Measurements from ENCODE around the gene C19orf67. TPM values are rescaled to one million over a fixed set of nuclear protein-coding genes. Genes with fewer than 3 reads are reported as not detected.

C19orf67 gene
- total RNA-seq, 2 experiments from 2014 or later = not detected

DNA sequence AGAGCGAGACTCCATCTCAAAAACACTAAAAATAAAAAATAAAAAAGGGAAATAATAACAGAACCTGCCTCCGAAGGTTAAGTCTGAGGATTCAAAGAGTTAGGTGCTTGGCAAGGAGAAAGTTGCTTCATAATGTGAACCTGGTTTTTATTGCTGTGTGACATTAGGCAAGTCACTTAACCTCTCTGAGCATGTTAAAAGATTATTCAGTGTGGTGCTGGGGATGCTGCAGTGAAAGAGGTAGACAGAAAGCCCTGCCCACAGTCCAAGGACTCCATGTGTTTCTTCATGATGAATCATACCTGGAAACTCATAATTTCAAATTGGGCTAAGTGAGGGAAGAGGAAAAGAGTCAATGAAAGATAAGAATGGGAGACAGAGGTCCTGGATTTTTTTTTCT is 51.6 kb downstream of the C19orf67 start:
- ChIA-PET POLR2A (no interaction called here), CTCF (interaction anchor here (0.9 to 1.6 kb wide), 3 partner anchors 9 to 40 kb away, joined by 3 read pairs; no protein-coding TSS in a partner anchor)
- Mint-ChIP-seq H3K27ac (peak overlapping the region; percentile 69), H3K4me1 (ENCODE audit: low read depth) (peaks cover 25% of the 10 kb centered on the region), H3K4me3 (peak overlapping the region; percentile 38), H3K36me3 (ENCODE audit: low read depth) (peaks cover 22% of the 10 kb centered on the region), H3K27me3 (no peaks in the 10 kb centered on the region), H3K9me3 (no peaks in the 10 kb centered on the region)
- ATAC-seq (no peak), DNase-seq (no peak)
- TF ChIP-seq, protein P1, sequence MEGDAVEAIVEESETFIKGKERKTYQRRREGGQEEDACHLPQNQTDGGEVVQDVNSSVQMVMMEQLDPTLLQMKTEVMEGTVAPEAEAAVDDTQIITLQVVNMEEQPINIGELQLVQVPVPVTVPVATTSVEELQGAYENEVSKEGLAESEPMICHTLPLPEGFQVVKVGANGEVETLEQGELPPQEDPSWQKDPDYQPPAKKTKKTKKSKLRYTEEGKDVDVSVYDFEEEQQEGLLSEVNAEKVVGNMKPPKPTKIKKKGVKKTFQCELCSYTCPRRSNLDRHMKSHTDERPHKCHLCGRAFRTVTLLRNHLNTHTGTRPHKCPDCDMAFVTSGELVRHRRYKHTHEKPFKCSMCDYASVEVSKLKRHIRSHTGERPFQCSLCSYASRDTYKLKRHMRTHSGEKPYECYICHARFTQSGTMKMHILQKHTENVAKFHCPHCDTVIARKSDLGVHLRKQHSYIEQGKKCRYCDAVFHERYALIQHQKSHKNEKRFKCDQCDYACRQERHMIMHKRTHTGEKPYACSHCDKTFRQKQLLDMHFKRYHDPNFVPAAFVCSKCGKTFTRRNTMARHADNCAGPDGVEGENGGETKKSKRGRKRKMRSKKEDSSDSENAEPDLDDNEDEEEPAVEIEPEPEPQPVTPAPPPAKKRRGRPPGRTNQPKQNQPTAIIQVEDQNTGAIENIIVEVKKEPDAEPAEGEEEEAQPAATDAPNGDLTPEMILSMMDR (IDR thresholded peaks at IDR 0.05) = no peak
- intact Hi-C loops (cut with micrococcal nuclease) = loop anchor here (10.0 kb wide), 1 partner anchor 149 kb away; no protein-coding TSS in a partner anchor

DNA sequence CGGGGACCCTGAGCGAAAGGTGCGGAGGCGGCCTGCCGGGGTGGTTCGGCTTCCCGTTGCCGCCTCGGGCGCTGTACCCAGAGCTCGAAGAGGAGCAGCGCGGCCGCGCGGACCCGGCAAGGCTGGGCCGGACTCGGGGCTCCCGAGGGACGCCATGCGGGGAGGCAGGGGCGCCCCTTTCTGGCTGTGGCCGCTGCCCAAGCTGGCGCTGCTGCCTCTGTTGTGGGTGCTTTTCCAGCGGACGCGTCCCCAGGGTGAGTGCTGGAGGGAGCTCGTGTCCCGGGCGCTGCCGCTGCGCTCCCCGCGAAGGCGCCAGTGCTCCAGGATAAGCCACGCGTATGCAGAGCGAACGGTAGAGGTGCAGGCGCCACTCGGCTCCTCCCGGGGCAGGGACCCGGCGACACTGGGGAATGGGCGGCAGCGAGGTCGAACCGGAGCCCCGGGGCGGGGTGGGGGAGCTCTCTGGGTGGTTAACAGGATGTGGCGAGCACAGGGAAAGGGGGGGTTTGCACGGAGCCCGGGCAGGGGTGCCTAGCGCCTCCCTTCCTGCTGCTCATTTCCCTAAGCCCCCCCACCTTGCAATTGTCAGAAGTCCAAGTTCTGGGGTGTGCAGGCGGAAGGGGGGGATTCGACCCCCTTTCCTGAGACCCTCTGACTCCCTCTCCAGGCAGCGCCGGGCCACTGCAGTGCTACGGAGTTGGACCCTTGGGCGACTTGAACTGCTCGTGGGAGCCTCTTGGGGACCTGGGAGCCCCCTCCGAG is 53.7 kb downstream of the C19orf67 start, which contains the start of gene IL27RA:
TSS of gene IL27RA (plus strand) at position 44 of the 762 bp plus-strand sequence. CDS start at position 155, 111 bp downstream.
- Mint-ChIP-seq H3K27me3 (no peaks in the 10 kb centered on the region), H3K4me3 (peak within 1 kb of the TSS; percentile 94), H3K36me3 (ENCODE audit: low read depth) (peaks cover 15% of the 10 kb centered on the region), H3K9me3 (no peaks in the 10 kb centered on the region), H3K27ac (peak within 1 kb of the TSS; percentile 93), H3K4me1 (ENCODE audit: low read depth) (peaks cover 23% of the 10 kb centered on the region)
- intact Hi-C loops (cut with micrococcal nuclease) = loop anchor here (10.0 kb wide), 1 partner anchor 147 kb away; no protein-coding TSS in a partner anchor
- peak; percentile 84 for DNase-seq
- POLR2A ChIA-PET = interaction anchor here (0.6 to 2.8 kb wide), 22 partner anchors 9 to 186 kb away, joined by 3 to 18 read pairs (median 4); partner anchors contain the start of genes DCAF15 and RFX1
- CTCF ChIA-PET = interaction anchor here (0.5 to 2.2 kb wide), 29 partner anchors 10 to 864 kb away, joined by 3 to 14 read pairs (median 4); partner anchors contain the start of genes DCAF15, MISP3 and RFX1
- peak; percentile 78 for ATAC-seq
- TF ChIP-seq, protein P1 (IDR thresholded peaks at IDR 0.05) = peak; percentile 80

Other genes with a start within 250 kb of the C19orf67 start
- gene NANOS3, start 208.6 kb downstream of the C19orf67 start, total RNA-seq = 1 to 10 TPM in 1 of 2 experiments, under 1 TPM in 1; 0.56 to 1.3 TPM
- gene BRME1, start 179.7 kb downstream of the C19orf67 start, total RNA-seq = 1 to 10 TPM; 3.6 to 5.2 TPM
- 10 to 100 TPM; 22.4 to 23.8 TPM for gene CC2D1A, start 179.6 kb downstream of the C19orf67 start, total RNA-seq
- not detected for gene PODNL1, start 147.4 kb downstream of the C19orf67 start, total RNA-seq
- gene DCAF15, start 133.3 kb downstream of the C19orf67 start, total RNA-seq = 10 to 100 TPM; 51.3 to 51.9 TPM
- 10 to 100 TPM; 13.3 to 14.1 TPM for gene RFX1, start 79.5 kb downstream of the C19orf67 start, total RNA-seq
- gene RLN3, start 57.6 kb downstream of the C19orf67 start, total RNA-seq = not detected
- 10 to 100 TPM; 46.5 to 48.2 TPM for gene IL27RA, start 54.0 kb downstream of the C19orf67 start, total RNA-seq
- not detected for gene PALM3, start 23.7 kb downstream of the C19orf67 start, total RNA-seq
- gene MISP3, start 13.0 kb downstream of the C19orf67 start, total RNA-seq = 1 to 10 TPM; 1.4 to 1.5 TPM
- gene SAMD1, start 5.0 kb upstream of the C19orf67 start, total RNA-seq = 10 to 100 TPM; 62.1 to 66.9 TPM
- gene PRKACA, start 32.0 kb upstream of the C19orf67 start, total RNA-seq = 10 to 100 TPM; 61.0 to 61.5 TPM
- gene ASF1B, start 50.8 kb upstream of the C19orf67 start, total RNA-seq = 10 to 100 TPM; 53.5 to 55.3 TPM
- gene ADGRL1, start 120.4 kb upstream of the C19orf67 start, total RNA-seq = 10 to 100 TPM; 11.8 to 14.5 TPM